K562 (cell line): ENCODE measurements around the gene ZC3H10. TPM values are rescaled to one million over a fixed set of nuclear protein-coding genes. Genes with fewer than 3 reads are reported as not detected.

ENCODE experiments used
- ESRRB ChIP-seq: fragments of 250-450 bp; sonication (Bioruptor Pico); IDR thresholded peaks from 2 replicates; pipeline ENCODE4 v1.5.0; 2020; ENCODE audit warnings: mild to moderate bottlenecking, moderate library complexity, borderline replicate concordance
- HINFP ChIP-seq: fragments of 450-650 bp; conservative IDR thresholded peaks from 2 replicates; pipeline ENCODE4 v1.6.1; 2016; ENCODE audit warnings: missing genetic modification characterization, low read depth, mild to moderate bottlenecking, control low read depth, missing compliant biosample characterization
- IRF9 ChIP-seq: fragments of 450-650 bp; IDR thresholded peaks from 2 replicates; pipeline ENCODE4 v1.6.1; 2016; ENCODE audit warnings: missing biosample characterization, missing genetic modification characterization
- KAT7 ChIP-seq: sonication (generic); formaldehyde crosslinking; IDR thresholded peaks from 2 replicates; pipeline ENCODE4 v1.8.0; 2022; ENCODE audit warnings: missing genetic modification reagents, mild to moderate bottlenecking, borderline replicate concordance
- MBD1 ChIP-seq: fragments of 250-450 bp; sonication (Bioruptor Pico); IDR thresholded peaks from 2 replicates; pipeline ENCODE4 v1.8.0; 2022; ENCODE audit warnings: inconsistent platforms
- MTA2 ChIP-seq: fragments of 450-650 bp; IDR thresholded peaks from 2 replicates; pipeline ENCODE4 v1.6.1; 2016; ENCODE audit warnings: low read depth
- NFE2L1 ChIP-seq: fragments of 450-650 bp; IDR thresholded peaks from 2 replicates; pipeline ENCODE4 v1.6.1; 2016; ENCODE audit warnings: missing genetic modification characterization, low read depth, mild to moderate bottlenecking, missing compliant biosample characterization, moderate library complexity, borderline replicate concordance
- RNF219 ChIP-seq: fragments of 250-450 bp; sonication (Bioruptor Pico); IDR thresholded peaks from 2 replicates; pipeline ENCODE4 v1.5.0; 2022; ENCODE audit warnings: mild to moderate bottlenecking
- SIN3B ChIP-seq: fragments of 450-650 bp; IDR thresholded peaks from 2 replicates; pipeline ENCODE4 v1.6.1; 2017; ENCODE audit warnings: low read depth, mild to moderate bottlenecking, moderate library complexity
- SNRNP70 ChIP-seq: fragments of 200-400 bp; formaldehyde crosslinking; optimal IDR thresholded peaks from 2 replicates; pipeline ENCODE3; 2017; ENCODE audit warnings: low read depth, low read length
- TRIM28 ChIP-seq: fragments of 450-650 bp; IDR thresholded peaks from 2 replicates; pipeline ENCODE4 v1.6.1; 2017
- VEZF1 ChIP-seq: fragments of 200-800 bp; sonication (Bioruptor generic); IDR thresholded peaks from 2 replicates; pipeline ENCODE4 v1.6.1; 2017; ENCODE audit warnings: missing genetic modification characterization, missing compliant biosample characterization
- ZBTB33 ChIP-seq: sonication (generic); formaldehyde crosslinking; IDR thresholded peaks from 2 replicates; pipeline ENCODE4 v1.8.1; 2023; ENCODE audit warnings: mild to moderate bottlenecking, missing genetic modification reagents
- ZNF124 ChIP-seq: sonication (generic); formaldehyde crosslinking; IDR thresholded peaks from 2 replicates; pipeline ENCODE4 v1.8.1; 2022; ENCODE audit warnings: missing genetic modification reagents
- ZNF354B ChIP-seq: fragments of 250-450 bp; sonication (Bioruptor Pico); IDR thresholded peaks from 2 replicates; pipeline ENCODE4 v1.4.0; 2020
- ZNF740 ChIP-seq, 3 experiments: fragments of 200-800 bp in 1 of 3; sonication (Bioruptor generic) in 1 of 3; sonication (generic) in 1 of 3; formaldehyde crosslinking in 1 of 3; IDR thresholded peaks; 2 replicates each; pipeline versions ENCODE4 v1.6.1 to v1.8.0; 2016 to 2022; ENCODE audit warnings: mild to moderate bottlenecking in 2 of 3, missing compliant biosample characterization in 2 of 3, missing genetic modification characterization in 2 of 3, missing genetic modification reagents in 1 of 3
- polyA plus RNA-seq, 8 experiments: library from polyadenylated mRNA; depleted of rRNA in 4 of 8; stranded (reverse) in 5 of 8; unstranded in 3 of 8; fragments of >200 nt; fragmentation: Nextera tagmentation in 2 of 8; fragmentation: Illumina TruSeq in 1 of 8; extraction: Ambion mirVana in 2 of 8; extraction: Trizol in 1 of 8; gene quantifications; 2 replicates each; pipeline versions ENCODE4 v1.2.1 to v1.2.3, GENCODE V29; 2011 to 2014; ENCODE audit warnings: inconsistent platforms in 1 of 8, missing spikeins in 1 of 8
- total RNA-seq, 7 experiments: library from RNA; depleted of rRNA in 6 of 7; stranded (reverse); fragments of >200 nt in 6 of 7; fragmentation: Illumina TruSeq in 2 of 7; extraction: Trizol in 2 of 7; gene quantifications; 2 replicates each; pipeline versions ENCODE4 v1.2.1 to v1.2.3, GENCODE V29; 2011 to 2021; ENCODE audit warnings: low replicate concordance in 1 of 7

Gene ZC3H10
- total and polyA plus RNA-seq, 9 of the 15 experiments (the other 6 are each of a cell fraction or from before 2014, with no cell fraction given), result 0.31 to 4.1 (median 1.6) TPM

- TF ChIP-seq MBD1 (CRISPR knock-in tag), result no peak
- no peak for TF ChIP-seq NFE2L1 (tag)
- no peak for TF ChIP-seq SIN3B
- TF ChIP-seq ZNF740 (CRISPR knock-in tag; IDR thresholded peaks at IDR 0.05), result no peak
- TF ChIP-seq ZNF740 (tag; IDR thresholded peaks at IDR 0.05), result no peak
- no peak for TF ChIP-seq MTA2
- TF ChIP-seq KAT7 (CRISPR knock-in tag), result no peak; the same call in 1 of the 2 replicates
- TF ChIP-seq HINFP (tag), result no peak
- TF ChIP-seq VEZF1 (CRISPR knock-in tag), result peak; percentile 96
- no peak for TF ChIP-seq TRIM28
- no peak for TF ChIP-seq ZNF124 (CRISPR knock-in tag)
- TF ChIP-seq SNRNP70, result no peak
- no peak for TF ChIP-seq IRF9 (tag)
- TF ChIP-seq ZBTB33, result no peak
- no peak for TF ChIP-seq RNF219
- no peak for TF ChIP-seq ZNF354B
- TF ChIP-seq ESRRB, result no peak
These were observed 34.2 kb downstream of the ZC3H10 start, which contains the start of gene MYL6B (continued) for GRCh38 chr12:56152132-56152755.
